Effector CD8-positive, alpha-beta T cell (primary cell): ENCODE data around the gene SKA1.
"Not testable (repeated sequence)": the region's sequence is repeated elsewhere in the genome, so short reads cannot be mapped to it uniquely, and the experiment has no call there.

Source experiments
- DNase-seq: peaks from one replicate; lab custom pipeline; 2025; lab: John Stamatoyannopoulos, UW

SKA1 gene

DNA sequence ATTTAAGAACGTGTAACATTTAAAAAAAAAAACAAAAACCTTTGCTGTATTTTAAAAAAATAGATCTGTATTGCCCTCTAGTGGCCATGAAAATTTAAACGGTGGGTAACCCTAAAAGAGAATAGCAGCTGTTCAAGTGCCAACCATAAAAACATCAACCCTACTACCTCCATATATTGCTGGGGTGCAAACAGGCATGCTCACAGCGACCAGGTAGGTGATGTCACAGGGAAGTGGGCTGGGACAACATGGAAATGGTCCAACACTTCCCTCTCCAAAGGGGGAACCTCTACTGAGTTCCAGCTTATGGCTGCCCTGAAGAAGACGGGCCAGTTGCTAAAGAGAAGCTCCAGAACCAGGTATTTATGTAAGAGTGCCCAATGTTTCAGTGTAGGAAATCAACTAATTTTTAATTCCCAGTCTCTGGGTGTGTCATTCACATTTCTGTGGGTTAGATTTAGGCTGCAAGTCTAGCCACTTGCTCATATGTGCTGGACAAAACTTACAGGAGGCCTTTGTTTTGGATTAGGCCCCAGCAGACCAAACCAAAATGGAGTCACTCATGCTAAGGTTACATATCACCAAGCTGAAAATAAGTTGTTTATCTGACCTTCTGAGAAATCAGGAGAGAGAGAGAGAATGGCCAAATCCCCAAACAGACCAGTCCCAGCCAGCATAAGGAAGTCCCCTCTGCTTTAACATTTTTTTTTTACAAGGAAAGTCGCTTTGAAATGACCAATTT is 54.5 kb downstream of the SKA1 start:
- no peak for DNase-seq

DNA sequence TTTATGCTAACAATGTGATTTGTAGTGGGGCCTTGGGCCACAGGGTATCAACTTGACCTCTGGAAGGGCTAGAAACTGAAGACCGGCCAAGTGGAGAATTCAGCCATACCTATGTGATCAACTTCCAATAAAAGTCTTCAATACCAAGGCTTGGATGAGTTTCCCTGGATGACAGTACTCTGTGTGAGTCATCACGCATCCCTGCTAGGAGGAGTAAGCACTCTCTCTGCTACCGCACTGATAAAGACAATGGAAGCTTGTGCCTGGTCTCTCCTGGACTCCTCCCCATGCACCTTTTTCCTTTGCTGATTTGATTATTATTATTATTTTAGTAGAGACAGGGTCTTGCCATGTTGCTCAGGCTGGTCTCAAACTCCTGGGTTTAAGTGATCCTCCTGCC is 58.1 kb downstream of the SKA1 start:
- DNase-seq = no peak

DNA sequence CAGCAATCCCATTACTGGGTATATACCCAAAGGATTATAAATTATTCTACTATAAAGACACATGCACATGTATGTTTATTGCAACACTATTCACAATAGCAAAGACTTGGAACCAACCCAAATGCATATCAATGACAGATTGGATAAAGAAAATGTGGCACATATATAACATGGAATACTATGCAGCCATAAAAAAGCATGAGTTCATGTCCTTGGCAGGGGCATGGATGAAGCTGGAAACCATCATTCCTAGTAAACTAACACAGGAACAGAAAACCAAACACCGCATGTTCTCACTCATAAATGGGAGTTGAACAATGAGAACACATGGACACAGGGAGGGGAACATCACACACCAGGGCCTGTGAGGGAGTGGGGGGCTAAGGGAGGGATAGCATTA is 61.9 kb downstream of the SKA1 start:
- not testable (repeated sequence) for DNase-seq

DNA sequence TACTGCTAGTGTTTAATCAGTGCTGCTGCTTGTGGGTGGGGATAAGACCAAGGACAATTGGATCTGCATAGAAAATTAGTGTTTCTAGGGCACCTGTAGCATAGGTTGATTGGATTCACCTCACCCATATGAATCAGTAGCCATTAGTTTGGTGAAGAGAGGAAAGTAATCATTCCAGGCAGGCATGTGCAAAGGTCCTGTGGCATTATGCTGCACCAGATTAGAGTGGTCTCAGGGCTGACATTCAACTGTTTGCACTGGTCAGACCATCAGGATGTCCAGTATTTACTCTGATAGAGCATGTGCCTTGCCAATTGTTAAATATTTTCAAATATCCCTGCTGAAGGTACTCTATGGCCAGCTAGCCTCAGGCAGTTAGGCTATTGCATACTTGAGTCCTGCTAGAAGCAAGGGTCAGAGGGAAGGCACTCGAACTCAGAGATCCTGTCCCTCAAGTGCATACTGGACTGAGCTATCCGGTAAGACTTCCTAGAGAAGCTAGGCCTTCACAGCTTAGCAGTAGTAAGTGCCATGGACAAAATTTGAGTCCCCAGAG is 64.7 kb downstream of the SKA1 start:
- DNase-seq = no peak

DNA sequence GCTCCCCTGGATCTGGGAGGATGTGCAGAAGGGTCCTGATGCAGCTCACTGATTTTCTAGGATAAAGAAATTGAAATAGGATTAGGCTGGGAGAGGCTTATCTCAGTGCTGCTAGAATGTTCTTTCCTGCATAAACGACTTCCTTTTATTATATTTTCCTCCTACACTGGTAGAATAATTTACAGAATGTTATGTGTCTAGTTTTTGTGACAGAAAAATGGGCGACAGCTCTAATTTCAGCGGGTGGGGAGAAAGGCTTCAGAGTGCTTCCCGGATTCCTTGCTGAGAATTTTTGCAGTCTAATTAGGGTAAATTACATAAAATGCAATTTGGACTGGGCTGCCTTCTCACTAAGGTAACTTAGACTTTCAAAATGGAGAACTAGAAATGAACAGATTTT is 66.2 kb downstream of the SKA1 start:
- no peak for DNase-seq

DNA sequence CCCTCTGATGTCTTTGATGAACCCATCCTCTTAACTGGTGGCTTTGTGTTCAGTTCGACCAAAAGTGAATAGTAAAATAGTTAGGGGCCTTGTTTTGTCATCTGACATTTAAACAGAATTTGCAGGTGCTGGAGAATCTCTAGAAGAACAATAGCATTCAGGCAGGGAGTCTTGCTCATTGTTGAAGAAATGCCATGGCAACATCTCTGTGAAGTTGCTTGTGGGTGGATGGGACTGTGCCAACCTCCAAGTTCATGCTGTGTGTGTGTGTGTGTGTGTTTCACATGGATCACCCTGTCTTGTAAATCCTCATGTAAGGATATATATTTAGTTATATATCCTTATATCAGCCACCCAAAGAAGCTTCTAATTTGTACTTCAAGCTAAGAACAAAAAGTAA is 66.7 kb downstream of the SKA1 start:
- no peak for DNase-seq
